Mammary epithelial cell (primary cell): ENCODE results near the gene OCSTAMP.

Source experiments
- EZH2 ChIP-seq: IDR thresholded peaks from 2 replicates; pipeline ENCODE4 v1.6.1; 2012; ENCODE audit warnings: low read length, inconsistent platforms, borderline replicate concordance
- TF ChIP-seq, protein P1 (sequence below), 2 donors: IDR thresholded peaks in 1 of 2; conservative IDR thresholded peaks in 1 of 2; 2 replicates each; pipeline ENCODE4 v1.5.1; 2011 to 2012; ENCODE audit warnings: inconsistent platforms in 2 of 2, low read length in 2 of 2, mild to moderate bottlenecking in 2 of 2, control low read depth in 1 of 2, low read depth in 1 of 2; ENCODE audit not compliant: insufficient read depth in 1 of 2; ENCODE audit errors: extremely low read depth in 1 of 2

DNA sequence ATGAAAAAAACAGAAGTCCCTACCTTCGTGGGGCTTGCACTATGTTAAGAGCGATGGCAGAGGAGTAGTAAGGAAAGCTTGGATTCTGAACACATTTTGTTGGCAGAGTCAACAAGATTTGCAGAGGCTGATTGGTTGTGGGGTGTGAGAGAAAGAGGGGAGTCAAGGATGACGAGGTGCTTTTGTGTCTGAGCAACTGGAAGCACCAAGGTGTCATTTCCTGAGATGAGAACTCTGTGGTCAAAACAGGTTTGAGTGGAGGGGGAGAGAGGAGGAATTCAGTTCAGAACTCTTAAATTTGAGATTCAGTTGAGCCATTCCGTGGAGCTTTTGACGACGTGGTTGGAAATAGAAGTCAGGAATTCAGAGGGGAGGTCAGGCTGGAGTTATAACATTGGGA, 3.5 kb downstream of the OCSTAMP start:
- TF ChIP-seq, protein P1, sequence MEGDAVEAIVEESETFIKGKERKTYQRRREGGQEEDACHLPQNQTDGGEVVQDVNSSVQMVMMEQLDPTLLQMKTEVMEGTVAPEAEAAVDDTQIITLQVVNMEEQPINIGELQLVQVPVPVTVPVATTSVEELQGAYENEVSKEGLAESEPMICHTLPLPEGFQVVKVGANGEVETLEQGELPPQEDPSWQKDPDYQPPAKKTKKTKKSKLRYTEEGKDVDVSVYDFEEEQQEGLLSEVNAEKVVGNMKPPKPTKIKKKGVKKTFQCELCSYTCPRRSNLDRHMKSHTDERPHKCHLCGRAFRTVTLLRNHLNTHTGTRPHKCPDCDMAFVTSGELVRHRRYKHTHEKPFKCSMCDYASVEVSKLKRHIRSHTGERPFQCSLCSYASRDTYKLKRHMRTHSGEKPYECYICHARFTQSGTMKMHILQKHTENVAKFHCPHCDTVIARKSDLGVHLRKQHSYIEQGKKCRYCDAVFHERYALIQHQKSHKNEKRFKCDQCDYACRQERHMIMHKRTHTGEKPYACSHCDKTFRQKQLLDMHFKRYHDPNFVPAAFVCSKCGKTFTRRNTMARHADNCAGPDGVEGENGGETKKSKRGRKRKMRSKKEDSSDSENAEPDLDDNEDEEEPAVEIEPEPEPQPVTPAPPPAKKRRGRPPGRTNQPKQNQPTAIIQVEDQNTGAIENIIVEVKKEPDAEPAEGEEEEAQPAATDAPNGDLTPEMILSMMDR (conservative IDR thresholded peaks at IDR 0.05 in 1 of 2, IDR thresholded peaks at IDR 0.05 in 1 of 2; ENCODE audit: extremely low read depth in 1 of 2, insufficient read depth in 1 of 2, low read depth in 1 of 2, low read length in 2 of 2), result no peak
- no peak for TF ChIP-seq EZH2
